Temporal lobe (tissue), 1 donor: ENCODE data around the gene ZMYND10. TPM values are rescaled to one million over a fixed set of nuclear protein-coding genes. Genes with fewer than 3 reads are reported as not detected.

Source experiments
- total RNA-seq: library from RNA; depleted of rRNA; stranded (reverse); fragments of >200 nt; gene quantifications from one replicate; pipeline ENCODE4 v1.2.3, GENCODE V29; 2014

The ZMYND10 gene
- total RNA-seq, 1 donor from 2014 or later: 5.9 TPM

Other genes with a start within 250 kb of the ZMYND10 start
- 8.9 TPM for gene SEMA3F, start 190.4 kb downstream of the ZMYND10 start, total RNA-seq
- gene GNAT1, start 154.1 kb downstream of the ZMYND10 start, total RNA-seq: not detected
- 5.4 TPM for gene SLC38A3, start 140.5 kb downstream of the ZMYND10 start, total RNA-seq
- gene GNAI2, start 109.5 kb downstream of the ZMYND10 start, total RNA-seq: 83.1 TPM
- 3.2 TPM for gene SEMA3B, start 76.6 kb downstream of the ZMYND10 start, total RNA-seq
- gene LSMEM2, start 66.6 kb downstream of the ZMYND10 start, total RNA-seq: not detected
- 10.8 TPM for gene IFRD2, start 53.3 kb downstream of the ZMYND10 start, total RNA-seq
- 4.9 TPM for gene HYAL3, start 46.3 kb downstream of the ZMYND10 start, total RNA-seq
- 1.5 TPM for gene NAA80, start 46.3 kb downstream of the ZMYND10 start, total RNA-seq
- 0.49 TPM for gene HYAL1, start 42.2 kb downstream of the ZMYND10 start, total RNA-seq
- 24.3 TPM for gene HYAL2, start 23.0 kb downstream of the ZMYND10 start, total RNA-seq
- gene TUSC2, start 17.5 kb downstream of the ZMYND10 start, total RNA-seq: 16.5 TPM
- 10.1 TPM for gene RASSF1, start 4.9 kb downstream of the ZMYND10 start, total RNA-seq
- gene NPRL2, start 5.0 kb upstream of the ZMYND10 start, total RNA-seq: 15.2 TPM
- gene CYB561D2, start 5.1 kb upstream of the ZMYND10 start, total RNA-seq: 8.1 TPM
- 11.6 TPM for gene TMEM115, start 13.8 kb upstream of the ZMYND10 start, total RNA-seq
- gene CACNA2D2, start 157.9 kb upstream of the ZMYND10 start, total RNA-seq: 3.9 TPM
- 8.9 TPM for gene C3orf18, start 222.0 kb upstream of the ZMYND10 start, total RNA-seq
- gene HEMK1, start 223.8 kb upstream of the ZMYND10 start, total RNA-seq: 2.5 TPM